ENCODE results near the gene ZNF782.

GRCh38 chr9:96874201-96874785 is 20.0 kb upstream of the ZNF782 start:
- TF ChIP-seq, protein P1, sequence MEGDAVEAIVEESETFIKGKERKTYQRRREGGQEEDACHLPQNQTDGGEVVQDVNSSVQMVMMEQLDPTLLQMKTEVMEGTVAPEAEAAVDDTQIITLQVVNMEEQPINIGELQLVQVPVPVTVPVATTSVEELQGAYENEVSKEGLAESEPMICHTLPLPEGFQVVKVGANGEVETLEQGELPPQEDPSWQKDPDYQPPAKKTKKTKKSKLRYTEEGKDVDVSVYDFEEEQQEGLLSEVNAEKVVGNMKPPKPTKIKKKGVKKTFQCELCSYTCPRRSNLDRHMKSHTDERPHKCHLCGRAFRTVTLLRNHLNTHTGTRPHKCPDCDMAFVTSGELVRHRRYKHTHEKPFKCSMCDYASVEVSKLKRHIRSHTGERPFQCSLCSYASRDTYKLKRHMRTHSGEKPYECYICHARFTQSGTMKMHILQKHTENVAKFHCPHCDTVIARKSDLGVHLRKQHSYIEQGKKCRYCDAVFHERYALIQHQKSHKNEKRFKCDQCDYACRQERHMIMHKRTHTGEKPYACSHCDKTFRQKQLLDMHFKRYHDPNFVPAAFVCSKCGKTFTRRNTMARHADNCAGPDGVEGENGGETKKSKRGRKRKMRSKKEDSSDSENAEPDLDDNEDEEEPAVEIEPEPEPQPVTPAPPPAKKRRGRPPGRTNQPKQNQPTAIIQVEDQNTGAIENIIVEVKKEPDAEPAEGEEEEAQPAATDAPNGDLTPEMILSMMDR (IDR thresholded peaks at IDR 0.05) = no peak
- no peak for TF ChIP-seq POLR2A (IDR thresholded peaks at IDR 0.05)
- no peak for TF ChIP-seq POLR2AphosphoS5 (IDR thresholded peaks at IDR 0.05)
